ENCODE results near the gene BCL2. TPM values are rescaled to one million over a fixed set of nuclear protein-coding genes. Genes with fewer than 3 reads are reported as not detected.

BCL2 gene
- total RNA-seq, 1 donor, result 4.2 TPM

DNA sequence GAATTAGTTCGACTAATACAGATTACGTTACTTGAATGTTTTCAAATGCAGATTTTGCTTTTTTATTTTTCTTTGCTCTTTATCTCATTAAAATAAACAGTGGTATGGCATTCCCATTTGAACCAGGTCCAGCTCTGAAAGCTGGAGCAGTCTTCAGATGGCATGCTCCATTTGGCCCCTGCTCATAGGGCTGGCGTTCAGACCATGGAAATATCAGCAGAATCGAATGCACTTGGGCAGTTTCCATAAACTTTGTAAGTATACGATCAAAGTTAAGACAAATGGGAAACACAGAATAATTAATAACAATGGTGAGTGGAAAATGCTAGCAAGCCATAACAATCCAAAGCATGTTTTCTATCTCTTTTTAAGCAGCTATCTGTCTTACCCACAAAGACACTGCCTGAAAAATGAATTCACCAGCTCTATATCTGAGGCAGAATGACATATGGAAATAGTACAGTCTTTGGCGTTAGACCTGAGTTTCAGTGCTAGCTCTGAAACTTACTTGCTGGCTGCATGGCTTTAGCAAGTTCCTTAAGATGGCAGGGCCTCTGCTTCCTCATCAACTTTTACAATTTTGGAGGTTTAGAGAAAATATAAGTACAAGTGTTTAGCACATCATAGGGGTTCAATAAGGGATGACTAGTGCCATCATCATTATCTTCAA, 131.6 kb downstream of the BCL2 start:
- no peak overlapping the region for H3K4me3 ChIP-seq (ENCODE audit: low read depth, low read length)
- TF ChIP-seq, protein P1, sequence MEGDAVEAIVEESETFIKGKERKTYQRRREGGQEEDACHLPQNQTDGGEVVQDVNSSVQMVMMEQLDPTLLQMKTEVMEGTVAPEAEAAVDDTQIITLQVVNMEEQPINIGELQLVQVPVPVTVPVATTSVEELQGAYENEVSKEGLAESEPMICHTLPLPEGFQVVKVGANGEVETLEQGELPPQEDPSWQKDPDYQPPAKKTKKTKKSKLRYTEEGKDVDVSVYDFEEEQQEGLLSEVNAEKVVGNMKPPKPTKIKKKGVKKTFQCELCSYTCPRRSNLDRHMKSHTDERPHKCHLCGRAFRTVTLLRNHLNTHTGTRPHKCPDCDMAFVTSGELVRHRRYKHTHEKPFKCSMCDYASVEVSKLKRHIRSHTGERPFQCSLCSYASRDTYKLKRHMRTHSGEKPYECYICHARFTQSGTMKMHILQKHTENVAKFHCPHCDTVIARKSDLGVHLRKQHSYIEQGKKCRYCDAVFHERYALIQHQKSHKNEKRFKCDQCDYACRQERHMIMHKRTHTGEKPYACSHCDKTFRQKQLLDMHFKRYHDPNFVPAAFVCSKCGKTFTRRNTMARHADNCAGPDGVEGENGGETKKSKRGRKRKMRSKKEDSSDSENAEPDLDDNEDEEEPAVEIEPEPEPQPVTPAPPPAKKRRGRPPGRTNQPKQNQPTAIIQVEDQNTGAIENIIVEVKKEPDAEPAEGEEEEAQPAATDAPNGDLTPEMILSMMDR (IDR thresholded peaks at IDR 0.05; ENCODE audit: insufficient read depth, low read length), result no peak
- no peak for DNase-seq (ENCODE audit: low read depth)

DNA sequence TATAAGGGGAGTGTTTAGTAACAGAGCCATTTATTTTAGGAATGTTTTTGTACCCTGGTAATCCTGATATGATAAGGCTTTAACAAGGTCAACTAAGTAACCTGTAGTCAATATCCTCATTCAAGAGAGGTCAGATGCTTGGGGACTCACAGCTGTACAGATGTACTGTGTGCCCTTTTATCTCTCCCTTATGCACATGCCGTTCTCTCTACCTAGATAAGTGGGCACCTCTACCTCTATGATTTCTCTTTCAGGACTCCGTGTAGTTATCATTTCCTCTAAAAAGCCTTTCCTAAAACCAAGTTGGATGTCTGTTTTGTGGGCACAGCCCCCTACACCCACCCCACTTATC, 132.4 kb downstream of the BCL2 start:
- no peak for DNase-seq (ENCODE audit: low read depth)
- no peak overlapping the region for H3K4me3 ChIP-seq (ENCODE audit: low read depth, low read length)
- TF ChIP-seq, protein P1 (IDR thresholded peaks at IDR 0.05; ENCODE audit: insufficient read depth, low read length), result no peak

DNA sequence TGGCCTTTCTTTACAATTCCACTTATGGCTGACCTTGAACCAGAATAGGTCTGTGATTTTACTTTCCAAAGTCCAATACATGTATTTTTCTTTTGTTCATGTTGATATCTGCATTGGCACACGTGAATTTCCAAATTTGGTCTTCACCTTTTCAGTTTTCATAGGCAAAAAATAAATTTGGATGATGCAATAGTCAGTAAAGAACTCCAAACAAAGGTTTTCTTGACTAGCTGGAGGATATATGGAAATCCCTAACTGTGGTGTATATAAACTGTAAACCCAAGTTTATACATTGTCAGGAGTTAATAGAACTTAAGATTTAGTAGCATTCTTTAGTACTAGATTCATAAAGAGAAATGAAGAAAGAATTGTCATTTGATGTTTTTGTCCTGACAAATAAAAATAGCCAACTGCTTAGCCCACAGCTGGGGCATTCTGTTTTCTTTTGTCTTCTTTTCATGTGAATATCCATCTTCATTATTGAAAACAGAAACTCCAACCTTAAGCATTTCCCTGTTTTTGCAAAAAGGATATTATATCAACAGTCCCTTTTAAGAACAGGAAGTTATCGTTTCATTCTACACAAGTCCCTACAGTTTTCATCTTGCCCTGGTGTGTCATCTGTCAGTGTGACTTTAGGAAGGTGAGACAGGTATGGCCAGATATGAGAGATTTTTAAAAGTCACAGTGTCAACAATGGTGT, 132.9 kb downstream of the BCL2 start:
- TF ChIP-seq, protein P1 (IDR thresholded peaks at IDR 0.05; ENCODE audit: insufficient read depth, low read length), result no peak
- peak; percentile 8 for DNase-seq (ENCODE audit: low read depth)

DNA sequence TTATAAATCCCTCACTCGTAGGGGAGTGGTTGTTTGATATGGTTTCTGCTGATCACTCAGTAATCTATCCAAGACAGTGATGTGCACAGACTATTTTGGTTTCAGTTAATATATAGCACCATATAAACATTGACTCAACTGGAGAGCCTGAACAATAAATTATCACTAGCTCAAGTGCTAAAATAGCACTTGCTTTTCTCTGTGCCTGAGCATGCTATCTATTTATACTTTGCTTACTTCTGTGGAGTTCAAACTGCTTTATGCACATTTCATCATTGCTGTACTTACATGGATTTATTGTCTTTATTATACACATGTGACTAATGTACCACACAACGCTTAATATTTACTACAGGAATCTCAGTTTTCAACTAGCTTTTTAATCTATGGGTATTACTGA, 133.6 kb downstream of the BCL2 start:
- no peak overlapping the region for H3K4me3 ChIP-seq (ENCODE audit: low read depth, low read length)
- TF ChIP-seq, protein P1 (IDR thresholded peaks at IDR 0.05; ENCODE audit: insufficient read depth, low read length), result no peak
- no peak for DNase-seq (ENCODE audit: low read depth)

More for the DNA sequence above, 132.9 kb downstream of the BCL2 start:
- H3K4me3 ChIP-seq (ENCODE audit: low read depth, low read length), result no peak overlapping the region

DNA sequence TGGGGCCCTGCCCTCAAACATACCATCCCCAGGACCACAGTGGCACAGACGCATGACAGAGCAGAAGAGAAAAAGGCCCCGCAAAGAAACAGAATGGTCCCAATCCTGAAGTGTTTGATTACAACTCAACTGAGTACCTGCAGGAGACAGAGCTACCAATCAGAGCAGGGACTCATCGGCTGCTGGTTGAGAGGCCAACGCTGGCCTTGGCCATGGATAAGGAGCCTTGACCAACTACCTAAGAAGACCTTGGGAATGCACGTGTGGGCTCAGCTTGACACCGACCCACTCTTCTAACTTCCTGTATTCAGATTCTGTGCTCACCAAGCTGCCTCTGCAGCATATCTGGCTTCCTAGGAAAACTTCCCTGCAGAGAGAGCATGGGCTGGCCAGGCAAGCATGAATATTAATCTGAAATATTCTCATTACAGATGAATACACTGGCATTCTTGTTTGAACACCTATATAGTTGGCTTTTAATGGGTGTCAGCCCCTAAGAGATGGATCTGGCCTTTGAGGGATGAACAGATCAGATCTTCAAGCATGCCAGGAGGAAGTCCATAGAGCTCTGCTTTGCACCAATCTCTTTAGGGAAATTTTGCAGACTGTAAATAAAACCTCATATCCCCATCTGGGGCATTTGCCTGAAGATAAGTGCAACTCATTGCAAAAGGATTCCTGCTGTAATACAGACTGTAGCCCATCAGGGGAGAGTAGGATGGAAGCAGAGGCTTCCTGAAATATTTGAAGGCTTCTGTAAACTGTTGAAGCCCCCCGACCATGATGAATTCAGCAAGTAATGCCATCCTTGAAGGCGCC, 135.4 kb downstream of the BCL2 start:
- TF ChIP-seq, protein P1 (IDR thresholded peaks at IDR 0.05; ENCODE audit: insufficient read depth, low read length), result no peak
- no peak for DNase-seq (ENCODE audit: low read depth)
- no peak overlapping the region for H3K4me3 ChIP-seq (ENCODE audit: low read depth, low read length)

DNA sequence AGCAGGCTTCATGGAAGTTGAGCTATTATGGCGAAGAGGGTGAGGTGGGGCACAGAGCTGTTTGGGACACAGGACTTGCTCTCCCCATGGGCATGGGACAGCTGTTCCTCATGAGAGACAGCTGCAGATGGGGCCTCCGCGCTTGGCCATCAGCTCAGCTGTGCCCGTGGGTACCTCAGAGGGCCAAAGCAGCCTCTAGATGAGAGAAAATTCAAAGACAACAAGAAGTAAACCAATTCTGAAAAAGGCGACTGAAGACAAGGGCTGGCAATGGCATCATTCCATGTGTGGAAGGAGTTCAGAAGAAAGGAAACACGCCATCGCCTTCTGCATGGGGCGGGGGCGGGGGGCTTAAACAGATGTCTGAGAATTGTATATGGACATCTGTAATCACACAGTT, 136.2 kb downstream of the BCL2 start:
- no peak for DNase-seq (ENCODE audit: low read depth)
- TF ChIP-seq, protein P1 (IDR thresholded peaks at IDR 0.05; ENCODE audit: insufficient read depth, low read length), result no peak
- H3K4me3 ChIP-seq (ENCODE audit: low read depth, low read length), result no peak overlapping the region
